HG03565 (cell line): ENCODE measurements around the gene UBE2QL1.

Experiments used
- ATAC-seq: cut with Tn5 transposase; IDR thresholded peaks from one replicate; pipeline ENCODE4 v1.9.1; 2021; ENCODE audit warnings: mild to moderate bottlenecking, moderate library complexity; ENCODE audit not compliant: unreplicated experiment

The UBE2QL1 gene, protein sequence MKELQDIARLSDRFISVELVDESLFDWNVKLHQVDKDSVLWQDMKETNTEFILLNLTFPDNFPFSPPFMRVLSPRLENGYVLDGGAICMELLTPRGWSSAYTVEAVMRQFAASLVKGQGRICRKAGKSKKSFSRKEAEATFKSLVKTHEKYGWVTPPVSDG

DNA sequence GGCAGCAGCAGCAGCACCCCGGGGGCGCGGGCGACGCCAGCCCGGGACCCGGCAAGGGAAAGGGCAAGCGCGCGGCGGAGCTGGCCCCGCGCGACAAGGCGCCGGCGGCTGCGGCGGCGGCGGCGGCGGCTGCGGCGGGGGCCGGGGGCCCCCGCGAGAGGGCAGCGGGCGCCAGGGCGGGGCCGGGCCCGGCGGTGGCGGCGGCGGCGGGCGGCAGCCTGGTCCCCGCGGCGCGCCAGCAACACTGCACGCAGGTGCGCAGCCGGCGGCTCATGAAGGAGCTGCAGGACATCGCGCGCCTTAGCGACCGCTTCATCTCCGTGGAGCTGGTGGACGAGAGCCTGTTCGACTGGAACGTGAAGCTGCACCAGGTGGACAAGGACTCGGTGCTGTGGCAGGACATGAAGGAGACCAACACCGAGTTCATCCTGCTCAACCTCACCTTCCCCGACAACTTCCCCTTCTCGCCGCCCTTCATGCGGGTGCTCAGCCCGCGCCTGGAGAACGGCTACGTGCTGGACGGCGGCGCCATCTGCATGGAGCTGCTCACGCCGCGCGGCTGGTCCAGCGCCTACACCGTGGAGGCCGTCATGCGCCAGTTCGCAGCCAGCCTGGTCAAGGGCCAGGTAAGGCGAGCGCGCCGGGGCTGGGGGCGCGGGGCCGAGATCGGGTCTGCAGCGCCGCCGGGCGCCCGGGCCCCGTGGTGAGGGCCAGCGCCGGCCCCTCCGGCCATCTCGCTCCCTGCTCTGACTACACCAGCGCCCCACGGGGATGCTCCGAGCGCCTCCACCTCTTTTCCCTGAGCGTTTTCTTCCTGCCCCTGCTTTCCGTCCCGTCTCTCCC, at the start of gene UBE2QL1:
Gene UBE2QL1 (plus strand): TSS at position 238 of the 843 bp plus-strand sequence. CDS start 35 bp downstream, at position 273.
- peak; percentile 38 for ATAC-seq

DNA sequence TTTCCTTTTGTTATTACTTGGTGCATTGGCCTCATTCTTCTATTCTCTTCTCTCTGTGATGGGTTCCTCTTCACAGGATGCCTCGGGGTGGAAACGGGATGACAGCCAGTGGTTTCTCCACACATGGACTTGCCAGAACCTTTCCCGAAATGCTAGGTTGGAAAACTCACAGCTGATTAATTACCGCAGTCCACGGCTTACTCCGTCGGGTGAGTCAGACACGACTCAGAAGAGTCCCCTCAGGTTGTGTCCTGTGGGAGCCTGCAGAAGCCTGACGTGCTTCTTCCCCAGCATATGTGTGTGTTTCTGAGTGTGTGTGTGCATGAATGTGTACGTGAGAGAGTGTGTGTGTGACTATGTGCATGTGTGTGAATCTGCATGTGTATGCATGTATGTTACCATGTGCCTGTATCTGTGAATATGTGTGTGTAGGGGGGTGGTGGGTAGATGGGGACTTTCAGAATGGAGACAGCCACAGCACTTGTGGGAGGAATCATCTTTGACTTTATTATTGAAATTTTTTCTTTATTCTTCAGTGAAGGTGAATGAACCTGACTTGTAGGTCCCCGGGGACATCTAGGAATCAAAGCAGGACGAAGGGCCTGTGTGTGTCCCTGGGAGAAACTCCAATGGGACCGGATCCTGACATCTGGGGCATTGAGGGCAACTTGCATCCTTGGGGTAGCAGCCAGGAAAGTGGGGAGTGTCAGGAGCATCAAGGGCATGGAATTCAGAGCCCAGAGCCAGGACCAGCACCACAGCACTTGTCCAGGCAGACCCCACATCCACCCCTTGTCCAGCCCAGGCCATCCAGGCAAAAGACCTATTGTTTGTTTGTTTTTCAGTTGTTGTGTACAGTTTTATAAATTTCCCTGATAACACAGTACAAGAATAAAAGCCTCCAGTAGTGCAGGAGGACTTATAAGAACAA, 48.4 kb upstream of the UBE2QL1 start:
- no peak for ATAC-seq

DNA sequence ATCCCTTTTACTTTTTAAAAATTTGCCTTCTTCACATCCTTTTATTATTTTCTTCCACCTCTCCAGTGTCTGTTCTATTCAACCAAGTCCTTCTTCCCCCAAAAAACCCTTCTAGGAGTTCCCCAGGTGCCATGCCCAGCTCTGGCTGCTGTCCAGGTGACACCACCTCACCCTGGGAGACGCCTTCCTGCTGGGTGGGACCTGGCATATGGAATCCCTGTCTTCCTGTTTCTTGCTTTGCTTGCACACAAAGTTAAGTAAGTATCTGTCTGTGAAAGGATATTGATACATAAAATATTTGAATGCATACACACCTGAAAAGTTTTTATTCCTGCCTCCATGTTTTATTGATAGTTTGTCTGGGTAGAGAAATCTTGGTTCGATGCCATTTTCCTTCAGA, 47.2 kb upstream of the UBE2QL1 start:
- ATAC-seq, result no peak

DNA sequence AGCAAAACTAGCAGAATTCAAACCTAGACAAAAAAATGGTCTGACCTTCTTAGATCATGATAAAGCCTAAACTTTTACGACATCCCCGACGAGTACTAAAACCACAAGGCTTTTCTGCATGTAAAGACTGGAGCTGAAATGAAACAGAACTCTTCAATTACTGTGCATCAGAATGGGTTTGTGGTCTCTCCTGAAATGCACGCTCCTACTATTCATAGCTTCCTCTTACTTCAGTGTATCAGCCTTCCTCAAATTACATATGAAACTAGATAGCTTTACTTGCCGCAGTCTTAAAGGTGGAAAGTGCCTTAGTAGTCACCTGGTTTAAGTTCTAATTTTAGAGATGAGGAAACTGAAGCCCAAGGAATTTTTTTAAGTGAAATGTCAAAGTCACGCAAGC, 45.7 kb upstream of the UBE2QL1 start:
- ATAC-seq, result peak; percentile 62

DNA sequence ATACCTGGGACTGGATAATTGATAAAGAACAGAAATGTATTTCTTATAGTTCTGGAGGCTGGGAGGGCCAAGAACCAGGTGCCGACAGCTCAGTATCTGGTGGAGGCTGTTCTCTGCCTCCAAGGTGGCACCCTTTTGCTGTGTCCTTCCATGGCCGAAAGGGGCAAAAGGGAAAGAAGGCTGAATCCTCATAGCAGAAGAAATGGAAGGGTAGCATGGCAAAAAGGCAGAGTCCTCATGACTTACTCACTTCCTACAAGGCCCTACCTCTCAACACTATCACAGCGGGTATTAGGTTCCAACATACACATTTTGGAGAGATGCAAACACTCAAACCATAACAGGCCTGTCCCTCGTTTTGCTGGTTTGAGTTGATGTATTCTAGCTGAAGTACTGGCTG, 45.2 kb upstream of the UBE2QL1 start:
- ATAC-seq, result no peak

DNA sequence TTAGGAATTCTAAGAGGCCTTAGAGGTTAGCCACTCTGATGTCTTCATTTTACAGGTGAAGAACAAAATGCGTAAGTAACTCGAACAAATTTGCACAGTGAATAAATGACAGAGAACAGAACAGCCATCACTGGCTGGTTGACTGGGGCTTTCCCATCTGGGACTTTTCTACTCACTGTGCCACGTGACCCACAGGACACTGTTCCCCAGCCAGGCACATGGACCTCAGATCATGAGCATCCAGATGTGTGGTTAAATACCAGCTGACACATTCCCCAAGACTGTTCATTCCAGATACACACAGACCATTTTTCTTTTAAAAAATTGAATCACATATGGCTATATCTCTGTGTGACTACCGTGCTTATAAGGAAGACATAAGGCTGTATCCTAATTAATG, 44.5 kb upstream of the UBE2QL1 start:
- no peak for ATAC-seq

DNA sequence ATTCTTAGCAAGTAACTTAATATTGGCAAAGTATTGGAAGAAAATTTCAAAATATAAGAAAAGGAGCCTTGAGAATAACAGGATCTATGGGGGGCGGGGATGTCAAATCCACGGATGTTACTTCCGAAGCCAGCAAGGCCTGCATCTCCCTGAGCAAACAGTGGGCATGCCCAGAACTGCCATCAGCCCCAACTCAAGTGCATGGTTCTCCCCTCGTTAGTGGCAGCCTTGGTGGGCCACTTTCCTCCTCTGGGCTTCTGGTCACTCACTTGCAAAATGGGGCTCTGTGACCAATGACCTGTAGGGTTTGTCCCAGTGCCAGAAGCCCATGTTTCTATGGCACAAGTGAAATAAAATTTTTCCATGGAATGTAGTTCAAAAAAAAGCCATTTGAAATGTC, 43.1 kb upstream of the UBE2QL1 start:
- no peak for ATAC-seq

DNA sequence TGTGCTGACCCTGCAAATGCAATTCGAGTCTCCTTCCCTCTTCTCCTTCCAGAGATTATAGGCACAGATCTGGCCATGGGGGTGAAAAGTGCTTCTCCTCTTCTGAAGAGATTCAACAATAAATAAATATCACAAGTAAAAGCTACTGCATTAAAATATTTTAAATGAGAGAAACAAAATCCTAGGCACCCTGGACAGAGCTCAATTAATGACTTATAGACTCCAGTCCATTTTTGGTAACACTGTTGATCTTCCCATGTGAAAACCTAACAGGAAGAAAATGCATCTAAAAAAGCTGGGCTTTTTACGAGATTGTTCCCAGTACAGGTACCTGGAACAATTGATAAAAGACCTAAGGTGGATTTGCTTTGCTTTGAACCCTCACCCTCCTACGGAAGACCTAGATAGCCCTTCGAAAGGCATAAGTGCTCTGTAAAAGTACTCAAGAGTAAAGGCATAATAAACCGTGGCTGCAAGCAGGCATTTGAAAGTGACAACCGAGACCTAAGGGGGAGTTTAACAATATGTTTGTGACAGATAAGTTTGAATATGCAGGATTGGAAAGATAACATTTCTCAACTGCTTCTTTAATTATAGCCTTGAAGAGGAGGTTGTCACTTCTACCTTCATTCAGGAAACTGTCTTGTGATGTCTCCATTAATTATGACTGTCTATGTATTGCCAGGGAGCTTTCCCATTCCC, 41.0 kb upstream of the UBE2QL1 start:
- no peak for ATAC-seq

DNA sequence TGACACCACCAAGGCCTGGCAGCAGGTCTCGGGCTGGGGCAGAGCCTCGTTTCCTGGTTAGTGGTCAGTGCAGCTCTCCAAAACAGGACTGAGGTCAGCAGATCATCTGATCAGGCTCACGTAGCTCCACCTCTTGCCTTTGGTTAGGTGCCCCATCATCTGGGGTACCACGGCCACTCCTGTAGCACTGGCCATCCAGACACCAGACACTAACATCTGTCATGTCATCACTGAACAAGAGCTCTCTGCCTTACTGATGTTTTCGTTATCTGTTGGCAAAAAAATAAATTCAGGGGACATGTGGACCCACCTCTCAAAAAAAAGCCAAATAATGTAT, 40.4 kb upstream of the UBE2QL1 start:
- no peak for ATAC-seq

DNA sequence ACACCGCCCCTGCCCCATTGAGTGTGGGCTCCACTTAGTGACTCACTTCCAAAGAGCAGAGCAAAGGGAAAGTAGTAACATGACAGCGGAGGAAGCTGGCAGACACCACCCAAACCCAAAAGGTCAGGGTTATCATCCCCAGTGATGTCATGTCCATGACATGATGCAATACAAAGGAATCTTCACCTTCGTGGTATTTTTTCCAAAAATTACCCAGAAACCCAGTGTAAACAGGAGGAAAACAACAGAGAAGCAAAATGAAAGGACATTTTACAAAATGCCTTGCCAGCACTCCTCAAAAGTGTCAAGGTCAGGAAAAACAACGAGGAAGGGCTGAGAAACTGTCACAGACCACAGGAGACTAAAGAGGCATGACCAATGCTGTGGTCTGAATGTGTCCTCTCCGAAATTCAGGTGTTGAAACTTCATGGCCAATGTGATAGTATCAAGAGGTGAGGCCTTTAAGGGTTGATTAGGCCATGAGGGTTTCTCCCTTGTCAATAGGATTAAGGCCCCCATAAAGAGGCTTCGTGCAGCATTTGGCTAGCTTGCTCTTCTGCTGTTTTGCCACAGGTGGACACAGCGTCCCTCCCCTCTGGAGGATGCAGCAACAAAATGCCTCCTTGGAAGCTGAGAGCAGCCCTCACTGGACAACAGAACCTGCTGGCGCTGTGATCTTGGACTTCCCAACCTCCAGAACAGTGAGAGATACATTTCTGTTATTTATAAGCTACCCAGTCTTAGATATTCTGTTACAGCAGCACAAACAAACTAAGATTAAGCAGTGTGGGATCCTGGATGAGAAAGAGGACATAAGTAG, 39.8 kb upstream of the UBE2QL1 start:
- no peak for ATAC-seq

DNA sequence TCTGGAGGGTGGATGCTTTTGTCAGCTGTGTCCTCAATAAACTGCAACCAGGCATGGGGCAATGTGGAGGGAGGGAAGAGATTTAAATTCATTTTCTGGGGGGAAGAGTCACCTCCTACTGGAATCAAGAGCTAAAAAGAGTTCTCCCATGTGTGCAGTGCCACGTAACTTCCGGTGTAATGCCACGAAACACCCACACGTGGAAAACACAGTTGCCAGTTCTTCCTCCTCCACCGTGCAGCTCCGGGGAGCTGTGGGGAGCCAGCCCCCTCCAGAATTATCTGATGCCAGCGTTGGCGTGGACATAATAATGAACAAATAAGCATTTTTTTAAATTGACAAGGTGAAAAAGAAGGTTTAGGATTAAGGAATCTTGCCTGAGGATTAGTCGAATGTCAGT, 38.2 kb upstream of the UBE2QL1 start:
- ATAC-seq, result no peak

DNA sequence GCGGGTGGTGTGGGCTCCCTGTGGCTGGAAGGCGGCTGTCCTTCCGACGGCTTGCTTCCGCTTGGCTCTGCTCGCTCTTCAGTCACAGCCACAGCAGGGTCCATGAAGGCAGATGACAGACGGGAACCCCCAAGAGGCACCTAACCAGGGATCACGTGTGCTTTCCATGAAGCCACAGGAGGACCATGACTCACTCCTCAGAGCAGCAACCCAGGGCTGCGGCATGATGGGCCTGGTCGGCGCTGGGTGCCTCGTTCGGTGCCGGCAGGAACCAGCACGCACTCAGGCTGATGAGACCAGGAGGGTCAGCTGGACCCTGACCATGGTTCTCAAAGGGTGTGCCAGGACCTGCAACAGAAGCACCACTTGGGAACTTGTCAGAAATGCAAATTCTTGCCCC, 37.5 kb upstream of the UBE2QL1 start:
- no peak for ATAC-seq

DNA sequence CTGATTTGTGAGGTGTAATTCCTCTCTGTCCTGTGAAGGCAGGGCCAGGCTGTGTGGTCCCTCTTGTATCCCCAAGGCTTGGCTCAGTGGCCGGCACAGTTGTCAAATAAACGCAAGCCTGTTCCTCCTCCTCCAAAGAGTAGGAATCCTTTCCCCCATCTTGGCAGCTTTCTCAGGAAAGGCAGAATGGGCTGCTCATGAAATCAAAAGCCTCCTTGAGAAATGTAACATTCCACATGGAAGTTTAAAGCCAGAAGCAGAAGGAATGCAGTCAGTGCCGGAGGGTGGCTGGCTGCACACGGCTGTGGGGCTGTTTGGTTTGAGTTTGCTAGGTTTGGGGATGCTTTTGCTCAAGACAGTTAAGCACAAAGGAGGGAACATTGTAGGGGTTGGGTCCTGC, 35.8 kb upstream of the UBE2QL1 start:
- no peak for ATAC-seq

DNA sequence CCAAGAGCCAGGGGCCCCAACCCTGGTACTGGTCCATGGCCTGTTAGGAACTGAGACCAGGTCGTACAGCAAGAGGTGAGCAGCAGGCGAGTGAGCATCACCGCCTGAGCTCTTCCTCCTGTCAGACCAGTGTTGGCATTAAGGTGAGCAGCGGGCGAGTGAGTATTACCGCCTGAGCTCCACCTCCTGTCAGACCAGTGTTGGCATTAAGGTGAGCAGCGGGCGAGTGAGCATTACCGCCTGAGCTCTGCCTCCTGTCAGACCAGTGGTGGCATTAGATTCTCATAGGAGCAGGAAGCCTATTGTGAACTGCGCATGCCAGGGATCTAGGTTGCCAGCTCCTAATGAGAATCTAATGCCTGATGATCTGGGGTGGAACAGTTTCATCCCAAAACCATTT, 31.0 kb upstream of the UBE2QL1 start:
- no peak for ATAC-seq

DNA sequence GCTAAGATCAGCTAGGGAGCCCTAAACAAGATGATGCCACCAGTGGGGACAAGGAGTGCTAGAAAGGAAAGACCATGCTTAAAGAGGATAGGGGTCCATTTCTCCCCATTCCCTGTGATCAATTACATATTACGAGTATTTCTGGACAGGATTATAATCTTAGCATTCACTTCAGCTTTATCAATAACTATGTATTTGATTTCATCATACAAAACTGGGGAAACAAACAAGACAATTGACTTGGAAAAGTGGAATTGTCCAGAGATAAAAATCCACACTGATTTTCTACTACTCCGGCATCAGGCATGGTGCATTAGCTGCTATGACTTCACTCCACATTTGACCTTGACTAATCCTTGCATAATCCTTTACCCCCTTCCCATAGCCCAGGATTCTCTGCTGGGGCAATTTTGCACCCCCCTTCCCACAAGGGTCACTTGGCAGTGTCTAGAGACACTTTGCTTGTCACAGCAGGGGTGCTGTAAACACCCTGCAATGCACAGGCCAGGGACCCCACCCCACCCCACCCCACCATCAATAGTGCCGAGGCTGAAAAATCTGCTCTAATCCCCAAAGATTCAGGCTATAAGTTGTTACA, 29.9 kb upstream of the UBE2QL1 start:
- ATAC-seq, result no peak

DNA sequence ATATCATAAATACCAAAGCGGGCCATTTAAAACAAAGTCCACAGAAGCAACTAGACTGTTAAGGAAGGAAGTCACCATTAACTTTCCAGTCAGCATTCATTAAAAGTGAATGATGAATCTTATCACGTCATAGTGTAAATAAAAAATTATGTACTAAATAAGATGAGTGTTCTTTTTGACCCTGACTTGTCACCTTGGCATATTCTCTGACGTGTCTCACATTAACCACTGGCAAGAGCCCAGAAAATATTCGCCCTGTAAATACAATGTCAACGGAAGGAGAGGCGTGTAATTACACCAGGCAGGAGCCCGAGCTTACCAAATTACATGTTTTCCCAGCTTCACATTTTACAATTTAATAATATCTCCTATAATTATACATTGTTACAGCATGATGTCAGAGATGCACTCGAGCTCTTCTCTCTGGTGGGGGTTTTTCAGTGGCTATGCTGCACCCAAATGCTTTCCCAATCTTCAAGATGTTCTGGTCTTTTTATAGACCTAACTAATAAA, 29.3 kb upstream of the UBE2QL1 start:
- ATAC-seq, result no peak

DNA sequence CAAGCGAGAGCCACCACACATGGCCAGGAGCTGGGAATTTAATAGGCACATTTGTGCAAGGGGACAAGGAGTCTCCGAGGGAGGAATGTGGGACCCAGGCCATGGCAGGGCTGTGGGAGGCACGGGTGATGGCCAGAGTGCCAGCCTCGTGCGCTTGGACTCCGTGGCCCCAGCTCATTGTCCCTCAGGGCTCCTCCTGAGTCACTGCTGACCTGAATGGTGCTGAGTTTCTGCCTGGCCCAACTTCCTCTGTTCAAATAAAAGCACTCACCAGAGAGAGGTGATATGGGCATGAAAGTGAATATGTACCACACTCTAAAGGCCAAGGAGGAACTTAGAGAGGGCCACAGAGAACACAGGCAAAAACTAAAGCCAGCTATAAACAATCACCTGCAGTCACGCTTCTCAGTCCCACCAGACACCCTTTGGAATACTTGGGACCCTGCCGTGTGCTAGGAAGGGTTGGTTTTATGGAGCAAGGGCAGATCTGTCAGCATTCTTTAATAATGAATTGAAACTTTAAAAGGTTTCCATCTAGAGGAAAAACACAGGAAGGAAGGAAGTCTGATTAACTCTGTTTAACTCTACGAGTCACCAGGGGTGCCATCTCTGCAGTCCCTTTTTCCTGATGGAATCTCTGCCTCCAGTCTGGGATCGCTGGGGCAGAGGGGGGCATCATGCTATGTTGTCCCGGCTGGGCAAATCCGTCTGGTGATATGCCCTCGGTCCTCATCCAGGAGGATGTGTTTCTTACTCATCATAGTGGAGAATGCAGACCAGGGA, 25.1 kb upstream of the UBE2QL1 start:
- ATAC-seq, result no peak

DNA sequence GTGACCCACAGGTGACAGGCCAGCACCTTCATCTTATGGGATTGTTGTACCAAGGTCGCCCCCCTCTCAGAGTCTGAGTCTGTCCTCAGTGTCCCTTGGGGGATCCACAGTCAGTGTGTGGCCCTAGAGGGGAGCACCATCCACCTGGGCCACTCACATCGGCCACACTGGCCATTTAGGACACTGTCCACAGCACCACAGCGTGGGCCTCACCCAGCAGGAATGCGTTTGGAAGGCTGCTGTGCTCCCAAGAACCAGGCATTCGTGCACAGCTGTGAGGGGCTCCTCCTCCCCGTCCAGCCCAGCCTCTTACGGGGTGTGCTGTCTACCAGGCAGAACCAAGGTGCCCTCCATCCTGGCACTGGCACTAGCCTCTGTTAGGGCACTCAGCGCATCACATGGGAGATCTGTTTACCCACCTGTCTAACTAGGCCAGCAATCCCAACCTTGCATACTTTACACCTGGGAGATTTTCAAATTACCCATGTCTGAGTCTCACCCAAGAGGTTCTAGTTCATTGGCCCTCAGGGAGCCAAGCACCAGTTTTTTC, 24.5 kb upstream of the UBE2QL1 start:
- no peak for ATAC-seq

DNA sequence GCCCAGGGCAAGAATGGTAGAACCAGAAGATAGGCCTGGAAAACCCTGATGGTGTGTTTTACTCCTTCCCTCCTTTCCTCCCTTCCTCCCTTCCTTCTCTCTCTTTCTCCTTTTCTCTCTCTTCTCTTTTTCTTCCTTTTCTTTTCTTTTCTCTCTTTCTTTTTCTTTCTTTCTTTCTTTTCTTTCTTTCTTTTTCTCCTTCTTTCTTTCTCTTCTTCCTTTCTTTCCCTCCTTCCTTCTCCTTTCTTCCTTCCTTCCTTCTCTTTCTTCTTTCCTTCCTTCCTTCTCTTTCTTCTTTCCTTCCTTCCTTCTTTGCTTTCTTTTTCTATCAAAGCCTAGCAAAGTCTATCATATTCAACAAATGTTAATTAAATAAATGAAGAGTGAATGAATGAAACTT, 24.0 kb upstream of the UBE2QL1 start:
- no peak for ATAC-seq
